ENCODE data around the gene INTS7.

GRCh38 chr1:212021563-212021962 lies 13.8 kb downstream of the INTS7 start:
- TF ChIP-seq ZNF70 (CRISPR knock-in tag; IDR thresholded peaks at IDR 0.05) (no peak), ISL1 (CRISPR knock-in tag; IDR thresholded peaks at IDR 0.05) (no peak), ARNTL (CRISPR knock-in tag; IDR thresholded peaks at IDR 0.05; ENCODE audit: borderline replicate concordance, low read depth) (no peak)

Data from SK-N-SH treated with all-trans-retinoic acid at 6 μM for 48 hours (cell line).